PC-9 (cell line): ENCODE results near the gene MZT2B. TPM values are rescaled to one million over a fixed set of nuclear protein-coding genes. Genes with fewer than 3 reads are reported as not detected.
"Not testable (repeated sequence)": the region's sequence is repeated elsewhere in the genome, so short reads cannot be mapped to it uniquely, and the experiment has no call there.

Experiments
- BruUV-seq: library from RNA; stranded (reverse); fragments of 400-500 nt; replicated peaks from 2 replicates; lab custom pipeline; 2021; lab: Mats Ljungman, UMichigan
- CTCF ChIA-PET: fragments of 300-600 bp; sonication (Branson Sonifier 250); formaldehyde crosslinking; loops from one replicate; lab custom pipeline; 2022; ENCODE audit warnings: antibody characterized with exemption; lab: Charles Lee
- POLR2A ChIA-PET: fragments of 300-600 bp; sonication (Branson Sonifier 250); formaldehyde crosslinking; loops from one replicate; lab custom pipeline; 2022; ENCODE audit warnings: antibody characterized with exemption; ENCODE audit not compliant: unreplicated experiment; lab: Charles Lee
- DNase-seq, 2 experiments: peaks; one replicate each; pipeline versions ENCODE4 v3.0.0 to v3.0.0-alpha.2; 2015 to 2022; ENCODE audit warnings: mixed read lengths in 1 of 2
- H2AFZ ChIP-seq: fragments of 200-600 bp; sonication (generic); 2 replicates; pipeline ENCODE4 v1.8.1; 2017; ENCODE audit warnings: antibody characterized with exemption
- H3F3A ChIP-seq: fragments of 200-600 bp; sonication (generic); 2 replicates; pipeline ENCODE4 v1.8.1; 2017; ENCODE audit warnings: antibody characterized with exemption, mild to moderate bottlenecking, low read depth; ENCODE audit not compliant: insufficient read depth
- H3K27ac ChIP-seq: fragments of 200-600 bp; sonication (generic); 2 replicates; pipeline ENCODE4 v1.6.1; 2016; ENCODE audit warnings: mixed run types
- H3K27me3 ChIP-seq: fragments of 200-600 bp; sonication (generic); 2 replicates; pipeline ENCODE4 v1.6.1; 2016; ENCODE audit warnings: low read depth, mixed run types; ENCODE audit not compliant: insufficient read depth
- H3K36me3 ChIP-seq: fragments of 200-600 bp; sonication (generic); 2 replicates; pipeline ENCODE4 v1.6.1; 2016; ENCODE audit warnings: low read depth, mixed run types
- H3K4me1 ChIP-seq: fragments of 200-600 bp; sonication (generic); replicated peaks from 2 replicates; pipeline ENCODE4 v1.6.1; 2016; ENCODE audit warnings: mixed run types; ENCODE audit not compliant: insufficient read depth
- H3K4me2 ChIP-seq: fragments of 200-600 bp; sonication (generic); 2 replicates; pipeline ENCODE4 v1.6.1; 2017; ENCODE audit warnings: mixed run types
- H3K4me3 ChIP-seq: fragments of 200-600 bp; sonication (generic); 2 replicates; pipeline ENCODE4 v1.6.1; 2016; ENCODE audit warnings: mixed run types
- H3K79me2 ChIP-seq: fragments of 200-600 bp; sonication (generic); 2 replicates; pipeline ENCODE4 v1.6.1; 2017; ENCODE audit warnings: low read depth, mixed run types
- H3K9me2 ChIP-seq: fragments of 200-600 bp; sonication (generic); 2 replicates; pipeline ENCODE4 v1.8.1; 2017; ENCODE audit warnings: mild to moderate bottlenecking; ENCODE audit not compliant: insufficient read depth
- H3K9me3 ChIP-seq: fragments of 200-600 bp; sonication (generic); 2 replicates; pipeline ENCODE4 v1.8.1; 2016; ENCODE audit warnings: low read depth; ENCODE audit not compliant: insufficient read depth
- H4K20me1 ChIP-seq: fragments of 200-600 bp; sonication (generic); 2 replicates; pipeline ENCODE4 v1.8.1; 2017; ENCODE audit not compliant: insufficient read depth
- CTCF ChIP-seq: fragments of 200-600 bp; sonication (generic); conservative IDR thresholded peaks from 2 replicates; pipeline ENCODE4 v1.6.1; 2017; ENCODE audit warnings: mixed run types, antibody characterized with exemption, mild to moderate bottlenecking, moderate library complexity
- EZH2 ChIP-seq: fragments of 200-600 bp; sonication (generic); IDR thresholded peaks from 2 replicates; pipeline ENCODE4 v1.8.0; 2017; ENCODE audit warnings: antibody characterized with exemption, low read depth
- intact Hi-C: fragments of 100-400 bp; cut with micrococcal nuclease; formaldehyde crosslinking; loops from one replicate; pipeline ENCODE4 v1.10.0; 2022; ENCODE audit not compliant: unreplicated experiment
- total RNA-seq: library from RNA; stranded (reverse); gene quantifications from 2 replicates; pipeline ENCODE4 v1.2.3, GENCODE V29; 2021

Gene MZT2B
- total RNA-seq, 1 experiment from 2014 or later = 313 TPM

GRCh38 chr2:130157825-130158514 lies 24.1 kb upstream of the MZT2B start:
- H3K79me2 ChIP-seq, H3K27me3 ChIP-seq, CTCF ChIA-PET, H3K4me1 ChIP-seq, H2AFZ ChIP-seq, DNase-seq, H3K4me2 ChIP-seq, H4K20me1 ChIP-seq, H3K27ac ChIP-seq, H3K4me3 ChIP-seq, H3K9me2 ChIP-seq, BruUV-seq, POLR2A ChIA-PET, H3K36me3 ChIP-seq, intact Hi-C loops, H3K9me3 ChIP-seq, H3F3A ChIP-seq: not testable (repeated sequence)

GRCh38 chr2:130158631-130159030 lies 23.4 kb upstream of the MZT2B start:
- no peak overlapping the region for H3K4me3 ChIP-seq
- H3K27me3 ChIP-seq = no peaks in the 10 kb centered on the region
- no peak overlapping the region for H3K4me2 ChIP-seq
- H3K27ac ChIP-seq = no peak overlapping the region
- no peaks in the 10 kb centered on the region for H3K4me1 ChIP-seq
- intact Hi-C loops = no loop called here
- no peaks in the 10 kb centered on the region for H3K9me3 ChIP-seq
- H4K20me1 ChIP-seq = no peaks in the 10 kb centered on the region
- ChIA-PET POLR2A (no interaction called here), CTCF (no interaction called here)
- BruUV-seq = no TSS peak
- DNase-seq = no peak
- no peak overlapping the region for H2AFZ ChIP-seq
- H3K79me2 ChIP-seq = no peaks in the 10 kb centered on the region
- TF ChIP-seq EZH2 (no peak), CTCF (no peak)
- H3K9me2 ChIP-seq = no peaks in the 10 kb centered on the region
- H3F3A ChIP-seq = no peaks in the 10 kb centered on the region
- no peaks in the 10 kb centered on the region for H3K36me3 ChIP-seq

- intact Hi-C loops, CTCF ChIA-PET: not testable (repeated sequence)
Measured at GRCh38 chr2:130159376-130159775, 22.7 kb upstream of the MZT2B start.

GRCh38 chr2:130160131-130160530 lies 21.9 kb upstream of the MZT2B start:
- Histone ChIP-seq H3K27me3 (no peaks in the 10 kb centered on the region), H3K9me3 (no peaks in the 10 kb centered on the region), H3F3A (no peaks in the 10 kb centered on the region), H3K9me2 (no peaks in the 10 kb centered on the region), H3K36me3 (no peaks in the 10 kb centered on the region), H3K79me2 (no peaks in the 10 kb centered on the region), H4K20me1 (no peaks in the 10 kb centered on the region), H3K4me1 (no peaks in the 10 kb centered on the region), H3K4me3 (no peak overlapping the region), H2AFZ (no peak overlapping the region), H3K4me2 (no peak overlapping the region), H3K27ac (no peak overlapping the region)
- no peak for DNase-seq
- ChIA-PET POLR2A (no interaction called here), CTCF (no interaction called here)
- BruUV-seq = no TSS peak
- intact Hi-C loops = no loop called here
- TF ChIP-seq CTCF (no peak), EZH2 (no peak)

More at GRCh38 chr2:130159376-130159775, 22.7 kb upstream of the MZT2B start:
- H3K27me3 ChIP-seq, H3K36me3 ChIP-seq, POLR2A ChIA-PET, H3K9me3 ChIP-seq, H3K79me2 ChIP-seq, DNase-seq, BruUV-seq, H3F3A ChIP-seq, H3K9me2 ChIP-seq, H3K4me2 ChIP-seq, H3K27ac ChIP-seq, H3K4me1 ChIP-seq, H3K4me3 ChIP-seq, H4K20me1 ChIP-seq, H2AFZ ChIP-seq: not testable (repeated sequence)

GRCh38 chr2:130160838-130161705 lies 21.0 kb upstream of the MZT2B start:
- H2AFZ ChIP-seq, CTCF ChIA-PET, H3K79me2 ChIP-seq, BruUV-seq, H3K4me1 ChIP-seq, H3K9me3 ChIP-seq, H3K4me3 ChIP-seq, POLR2A ChIA-PET, H4K20me1 ChIP-seq, H3K9me2 ChIP-seq, H3K27ac ChIP-seq, DNase-seq, H3K4me2 ChIP-seq, intact Hi-C loops, H3K36me3 ChIP-seq, H3K27me3 ChIP-seq, H3F3A ChIP-seq: not testable (repeated sequence)
